HepG2 (cell line): ENCODE measurements around the gene REC114. TPM values are rescaled to one million over a fixed set of nuclear protein-coding genes. Genes with fewer than 3 reads are reported as not detected.

ENCODE experiments used
- ATAC-seq: fragments of 200-7000 bp; cut with Tn5 transposase; 3 replicates; pipeline ENCODE4 v1.9.1; 2020; ENCODE audit warnings: mild to moderate bottlenecking, moderate library complexity
- BruUV-seq: library from RNA; stranded (reverse); fragments of 400-500 nt; replicated peaks from 2 replicates; lab custom pipeline; 2021; lab: Mats Ljungman, UMichigan
- CTCF ChIA-PET: fragments of 300-600 bp; formaldehyde crosslinking; extraction: SDS; loops from one replicate; lab custom pipeline; 2021; ENCODE audit warnings: low total read pairs, inconsistent platforms, low intra/inter-chr PET ratio; lab: Yijun Ruan, JAX
- POLR2A ChIA-PET: fragments of 350-600 bp; sonication (Branson Sonifier 250); formaldehyde crosslinking; loops from one replicate; lab custom pipeline; 2020; ENCODE audit warnings: antibody characterized with exemption, inconsistent platforms; lab: Yijun Ruan, JAX
- DNase-seq: peaks from one replicate; pipeline ENCODE4 v3.0.0-alpha.2; 2015; ENCODE audit warnings: low spot score
- FAIRE-seq: peaks from 3 replicates; lab custom pipeline; 2011; peaks lifted over from hg19 to GRCh38; lab: Jason Lieb, UNC
- H2AFZ ChIP-seq: one replicate; pipeline ENCODE4 v1.6.1; 2011; ENCODE audit warnings: low read length, inconsistent platforms
- H3K27ac ChIP-seq: fragments of 300-600 bp; 3 replicates; pipeline ENCODE4 v1.8.0; 2011; ENCODE audit warnings: mixed run types, mild to moderate bottlenecking, mixed read lengths, low read length, inconsistent platforms; ENCODE audit not compliant: insufficient read depth; ENCODE audit errors: extremely low read length
- H3K27me3 ChIP-seq, 2 experiments: fragments of 200-600 bp in 1 of 2; 2 replicates in 1 of 2; 3 replicates in 1 of 2; pipeline versions ENCODE4 v1.6.0 to v1.8.0; 2011; ENCODE audit warnings: low read length in 2 of 2, mild to moderate bottlenecking in 2 of 2, moderate library complexity in 2 of 2, inconsistent platforms in 1 of 2; ENCODE audit not compliant: insufficient read depth in 2 of 2, control insufficient read depth in 1 of 2
- H3K36me3 ChIP-seq, 2 experiments: fragments of 200-600 bp in 1 of 2; replicated peaks in 1 of 2; 2 replicates in 1 of 2; 3 replicates in 1 of 2; pipeline versions ENCODE4 v1.5.1 to v1.8.0; 2011; ENCODE audit warnings: low read length in 2 of 2, inconsistent platforms in 1 of 2; ENCODE audit not compliant: insufficient read depth in 2 of 2, control insufficient read depth in 1 of 2
- H3K4me1 ChIP-seq: 2 replicates; pipeline ENCODE4 v1.5.1; 2012; ENCODE audit warnings: low read length, inconsistent platforms; ENCODE audit not compliant: insufficient read depth
- H3K4me2 ChIP-seq: 2 replicates; pipeline ENCODE4 v1.6.0; 2011; ENCODE audit warnings: low read depth, low read length, inconsistent platforms
- H3K4me3 ChIP-seq, 3 experiments: fragments of 200-600 bp in 1 of 3; sonication (generic), shearing (Covaris generic) in 1 of 3; replicated peaks in 1 of 3; 2 replicates each; pipeline ENCODE4 v1.5.1; 2011 to 2016; ENCODE audit warnings: low read length in 3 of 3, inconsistent platforms in 2 of 3, low read depth in 2 of 3, mild to moderate bottlenecking in 2 of 3, control low read depth in 1 of 3, mixed read lengths in 1 of 3; ENCODE audit not compliant: insufficient read depth in 1 of 3
- H3K79me2 ChIP-seq: one replicate; pipeline ENCODE4 v1.6.1; 2011; ENCODE audit warnings: low read length, inconsistent platforms; ENCODE audit not compliant: insufficient read depth
- H3K9ac ChIP-seq: 2 replicates; pipeline ENCODE4 v1.6.0; 2011; ENCODE audit warnings: mild to moderate bottlenecking, low read depth, low read length, inconsistent platforms; ENCODE audit not compliant: insufficient read depth
- H3K9me3 ChIP-seq: 2 replicates; pipeline ENCODE4 v1.5.1; 2012; ENCODE audit warnings: mild to moderate bottlenecking, low read length
- H4K20me1 ChIP-seq: 2 replicates; pipeline ENCODE4 v1.6.0; 2011; ENCODE audit warnings: inconsistent platforms, mild to moderate bottlenecking, low read length, moderate library complexity; ENCODE audit not compliant: insufficient read depth
- AGO1 ChIP-seq: fragments of 200-400 bp; formaldehyde crosslinking; IDR thresholded peaks from 2 replicates; pipeline ENCODE4 v1.6.1; 2017; ENCODE audit warnings: mild to moderate bottlenecking, low read depth, low read length, moderate library complexity; ENCODE audit not compliant: poor library complexity, severe bottlenecking
- CREBL2 ChIP-seq: sonication (generic); formaldehyde crosslinking; IDR thresholded peaks from 2 replicates; pipeline ENCODE4 v1.8.1; 2023; ENCODE audit warnings: missing genetic modification reagents, mild to moderate bottlenecking, borderline replicate concordance
- HOXA5 ChIP-seq: sonication (generic); formaldehyde crosslinking; IDR thresholded peaks from 2 replicates; pipeline ENCODE4 v1.4.0; 2020; ENCODE audit warnings: missing genetic modification reagents
- JARID2 ChIP-seq: sonication (generic); formaldehyde crosslinking; IDR thresholded peaks from 2 replicates; pipeline ENCODE4 v1.8.1; 2023; ENCODE audit warnings: missing genetic modification reagents, inconsistent platforms; ENCODE audit not compliant: insufficient replicate concordance
- LCORL ChIP-seq, 2 experiments: fragments of 450-650 bp in 1 of 2; sonication (generic) in 1 of 2; formaldehyde crosslinking in 1 of 2; IDR thresholded peaks; 2 replicates each; pipeline versions ENCODE4 v1.5.0 to v1.6.1; 2017 to 2020; ENCODE audit warnings: antibody characterized with exemption in 1 of 2, missing genetic modification reagents in 1 of 2
- MAFF ChIP-seq: IDR thresholded peaks from 2 replicates; pipeline ENCODE4 v1.6.1; 2011; ENCODE audit warnings: low read depth, low read length, improper control_type of control experiment
- MAFK ChIP-seq, 2 experiments: IDR thresholded peaks in 1 of 2; conservative IDR thresholded peaks in 1 of 2; 2 replicates each; pipeline ENCODE4 v1.6.1; 2011; ENCODE audit warnings: improper control_type of control experiment in 2 of 2, low read length in 2 of 2
- RARA ChIP-seq: IDR thresholded peaks from 2 replicates; pipeline ENCODE4 v1.6.1; 2016; ENCODE audit warnings: missing genetic modification reagents, missing compliant biosample characterization
- REL ChIP-seq: sonication (generic); formaldehyde crosslinking; conservative IDR thresholded peaks from 2 replicates; pipeline ENCODE4 v1.8.0; 2022; ENCODE audit warnings: mild to moderate bottlenecking, missing genetic modification reagents, moderate library complexity
- ZFP36L2 ChIP-seq: sonication (generic); formaldehyde crosslinking; IDR thresholded peaks from 2 replicates; pipeline ENCODE4 v1.4.0; 2020; ENCODE audit warnings: missing genetic modification reagents
- ZFP37 ChIP-seq: sonication (generic); formaldehyde crosslinking; IDR thresholded peaks from 2 replicates; pipeline ENCODE4 v1.4.0; 2020; ENCODE audit warnings: missing genetic modification reagents, borderline replicate concordance
- ZFP62 ChIP-seq: sonication (generic); formaldehyde crosslinking; IDR thresholded peaks from 2 replicates; pipeline ENCODE4 v1.4.0; 2020; ENCODE audit warnings: missing genetic modification reagents
- ZNF329 ChIP-seq: sonication (generic); formaldehyde crosslinking; IDR thresholded peaks from 2 replicates; pipeline ENCODE4 v1.9.0; 2021; ENCODE audit warnings: low read depth, mild to moderate bottlenecking, missing genetic modification reagents
- ZNF350 ChIP-seq: sonication (generic); formaldehyde crosslinking; IDR thresholded peaks from 2 replicates; pipeline ENCODE4 v1.4.0; 2020; ENCODE audit warnings: mild to moderate bottlenecking, low read depth, missing genetic modification reagents, borderline replicate concordance
- ZNF720 ChIP-seq: sonication (generic); formaldehyde crosslinking; IDR thresholded peaks from 2 replicates; pipeline ENCODE4 v1.4.0; 2020; ENCODE audit warnings: missing genetic modification reagents
- ZSCAN22 ChIP-seq: sonication (generic); formaldehyde crosslinking; IDR thresholded peaks from 2 replicates; pipeline ENCODE4 v1.4.0; 2020; ENCODE audit warnings: mild to moderate bottlenecking, missing genetic modification reagents
- ZSCAN25 ChIP-seq: sonication (generic); formaldehyde crosslinking; IDR thresholded peaks from 2 replicates; pipeline ENCODE4 v1.8.0; 2022; ENCODE audit warnings: mild to moderate bottlenecking, missing genetic modification reagents
- WGBS: methylation state at CpG from one replicate; pipeline ENCODE4 v1.1.6; 2017; ENCODE audit warnings: low lambda C conversion rate; 5-methylcytosine and 5-hydroxymethylcytosine counted together
- in situ Hi-C: cut with HindIII; loops from 2 replicates; pipeline ENCODE4 v1.10.0; 2017; ENCODE audit warnings: low pct_unique_long_range_greater_than_20kb; ENCODE audit not compliant: extremely low pct_ligation_motif_present
- intact Hi-C: fragments of 100-400 bp; cut with micrococcal nuclease; formaldehyde crosslinking; loops from one replicate; pipeline ENCODE4 v1.10.0; 2022; ENCODE audit not compliant: unreplicated experiment
- polyA plus RNA-seq, 8 experiments: library from polyadenylated mRNA; depleted of rRNA in 3 of 8; stranded (reverse) in 7 of 8; unstranded in 1 of 8; fragments of >200 nt; fragmentation: Illumina TruSeq in 4 of 8; extraction: Trizol in 4 of 8; gene quantifications; 2 replicates each; pipeline versions ENCODE4 v1.2.1 to v1.2.3, GENCODE V29; 2011 to 2016; ENCODE audit warnings: low read depth in 4 of 8, missing spikeins in 1 of 8, mixed read lengths in 1 of 8; ENCODE audit not compliant: insufficient read depth in 1 of 8
- total RNA-seq, 5 experiments: library from RNA; depleted of rRNA; stranded (reverse); fragments of >200 nt; fragmentation: Illumina TruSeq; extraction: Trizol; gene quantifications; 2 replicates each; pipeline ENCODE4 v1.2.3, GENCODE V29; 2016; ENCODE audit warnings: low read depth in 1 of 5

Gene REC114
- total and polyA plus RNA-seq, 2 of the 13 experiments (the other 11 are each of a cell fraction or from before 2014, with no cell fraction given), result not detected

GRCh38 chr15:73538123-73538522 lies 95.2 kb downstream of the REC114 start (continued):
- no peak for TF ChIP-seq HOXA5
- no peak for TF ChIP-seq CREBL2 (CRISPR knock-in tag)
- peak; percentile 64; the same call in 1 of the 2 replicates for TF ChIP-seq MAFF
- TF ChIP-seq ZNF350 (CRISPR knock-in tag), result no peak
- peak in 1 of 2 experiments; percentile 59; a peak in 2 of 4 replicates for TF ChIP-seq MAFK (conservative IDR thresholded peaks at IDR 0.05 in 1 of 2, IDR thresholded peaks at IDR 0.05 in 1 of 2; ENCODE audit: low read length in 2 of 2)
- TF ChIP-seq AGO1, result no peak

- FAIRE-seq, result no peak
- Histone ChIP-seq H3K79me2 (no peaks in the 10 kb centered on the region), H3K36me3 (no peaks in the 10 kb centered on the region), H3K27ac (no peak overlapping the region), H3K9ac (no peak overlapping the region), H3K4me3 (no peak overlapping the region), H3K9me3 (no peaks in the 10 kb centered on the region), H3K4me1 (peaks cover 7% of the 10 kb centered on the region; the same call in 1 of the 2 replicates), H4K20me1 (no peaks in the 10 kb centered on the region), H2AFZ (no peak overlapping the region), H3K4me2 (no peak overlapping the region), H3K27me3 (no peaks in the 10 kb centered on the region)
- ATAC-seq, result no peak
- POLR2A ChIA-PET, result no interaction called here
- intact Hi-C loops (no loop called here), in situ Hi-C loops (no loop called here)
- CTCF ChIA-PET, result no interaction called here
- no TSS peak for BruUV-seq
- 86% methylated on average over 10 of the region's 10 CpGs for WGBS
- TF ChIP-seq JARID2 (CRISPR knock-in tag) (no peak), ZNF720 (CRISPR knock-in tag) (no peak), ZFP62 (CRISPR knock-in tag) (no peak), LCORL (IDR thresholded peaks at IDR 0.05) (no peak), LCORL (CRISPR knock-in tag; IDR thresholded peaks at IDR 0.05) (no peak), ZFP37 (CRISPR knock-in tag) (no peak), ZFP36L2 (CRISPR knock-in tag) (no peak), REL (CRISPR knock-in tag) (no peak), ZNF329 (no peak), ZSCAN25 (CRISPR knock-in tag) (no peak), RARA (no peak), ZSCAN22 (CRISPR knock-in tag) (no peak)
- no peak for DNase-seq
These were observed 95.7 kb downstream of the REC114 start for GRCh38 chr15:73538563-73539211.
